Pancreas (tissue), 10 donors: ENCODE measurements around the gene GRIN3B. TPM values are rescaled to one million over a fixed set of nuclear protein-coding genes. Genes with fewer than 3 reads are reported as not detected.

Experiments
- ATAC-seq, 4 donors: fragments of 200-7000 bp; cut with Tn5 transposase; one replicate each; pipeline versions ENCODE4 v1.8.0 to v1.9.1; 2020; ENCODE audit warnings: mild to moderate bottlenecking in 4 of 4, moderate library complexity in 4 of 4
- DNase-seq, 6 donors: peaks; one replicate each; pipeline ENCODE4 v3.0.0-alpha.2; 2020
- FAIRE-seq: peaks from 2 replicates; lab custom pipeline; 2012; peaks lifted over from hg19 to GRCh38; lab: Jason Lieb, UNC
- H3K27ac ChIP-seq, 4 donors: fragments of 200-600 bp; sonication (generic); 1 replicate in 3 of 4; 2 replicates in 1 of 4; pipeline versions ENCODE4 v1.5.0 to v1.8.0; 2020
- H3K27me3 ChIP-seq, 4 donors: fragments of 200-600 bp; one replicate each; pipeline ENCODE4 v1.8.0; 2021
- H3K36me3 ChIP-seq, 3 donors: fragments of 200-600 bp; sonication (generic) in 1 of 3; one replicate each; pipeline versions ENCODE4 v1.5.0 to v1.8.0; 2020 to 2021
- H3K4me1 ChIP-seq, 3 donors: fragments of 200-600 bp; one replicate each; pipeline ENCODE4 v1.8.0; 2021
- H3K4me3 ChIP-seq, 4 donors: fragments of 200-600 bp; sonication (generic) in 2 of 4; one replicate each; pipeline versions ENCODE4 v1.5.0 to v1.8.0; 2020 to 2021
- H3K9me3 ChIP-seq, 4 donors: fragments of 200-600 bp; one replicate each; pipeline ENCODE4 v1.8.0; 2021
- WGBS, 2 donors: extraction: QIAGEN DNeasy Blood & Tissue Kit; methylation state at CpG; one replicate each; pipeline ENCODE4 v1.1.7; 2013; 5-methylcytosine and 5-hydroxymethylcytosine counted together
- intact Hi-C, 3 donors: fragments of 100-400 bp; cut with DNase I; formaldehyde crosslinking; loops; one replicate each; pipeline versions ENCODE4 v1.11.1 to v1.14.2; 2022
- polyA plus RNA-seq, 2 donors: library from polyadenylated mRNA; stranded (reverse); fragments of 200-250 nt; gene quantifications; one replicate each; pipeline ENCODE4 v1.2.3, GENCODE V29; 2013
- total RNA-seq, 6 donors: library from RNA; stranded (reverse); fragmentation: NEBNext Ultra II Directional in 4 of 6; extraction: Animal tissue kit (Norgen Biotek cat#: 25700) in 4 of 6; gene quantifications; one replicate each; pipeline versions ENCODE4 v1.2.1 to v1.2.4, GENCODE V29; 2021 to 2023
- TF ChIP-seq, protein P1 (sequence below), 4 donors: fragments of 200-600 bp; sonication (generic) in 3 of 4; IDR thresholded peaks; one replicate each; pipeline versions ENCODE4 v1.5.0 to v1.8.0; 2021; ENCODE audit warnings: antibody characterized with exemption in 4 of 4
- donor health status: healthy with polysubstance abuse.
- donor health status: DM: no; HTN: no; CAD: no; lungs with moderate emphysema.
- donor health status: DM: no; HTN: no; CAD: no.
- donor health status: control.
- donor health status: control.
- donor health status: Bipolar disorder and iron deficiency.
- donor health status: DM: yes; HTN: yes; CAD: no.
- donor health status: DM: no; HTN: no; CAD: no.
- donor health status: DM: no; HTN: no; CAD: no.
- donor health status: DM: yes; HTN: yes; CAD: no.

Gene GRIN3B
- total and polyA plus RNA-seq, 8 donors = 0.08 to 0.09 TPM; not detected in 6

DNA sequence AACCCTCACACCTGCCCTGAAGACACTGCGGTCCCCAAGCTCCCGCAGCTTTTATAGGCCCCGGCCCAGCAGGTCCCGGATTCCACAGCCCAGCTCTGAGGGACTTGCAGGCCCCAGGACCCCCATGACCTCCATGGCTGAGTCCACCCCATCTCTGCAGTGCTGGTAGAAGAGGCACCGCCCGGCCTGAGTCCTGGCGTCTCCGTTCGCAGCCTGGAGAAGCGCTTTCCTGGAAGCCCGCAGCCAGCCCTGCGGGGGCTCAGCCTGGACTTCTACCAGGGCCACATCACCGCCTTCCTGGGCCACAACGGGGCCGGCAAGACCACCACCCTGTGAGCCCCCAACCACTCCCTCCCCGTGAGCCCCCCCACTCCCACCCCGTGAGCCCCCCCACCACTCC, 48.9 kb downstream of the GRIN3B start:
- intact Hi-C loops = no loop called here
- DNase-seq = peak in 1 of 6 donors; percentile 59

DNA sequence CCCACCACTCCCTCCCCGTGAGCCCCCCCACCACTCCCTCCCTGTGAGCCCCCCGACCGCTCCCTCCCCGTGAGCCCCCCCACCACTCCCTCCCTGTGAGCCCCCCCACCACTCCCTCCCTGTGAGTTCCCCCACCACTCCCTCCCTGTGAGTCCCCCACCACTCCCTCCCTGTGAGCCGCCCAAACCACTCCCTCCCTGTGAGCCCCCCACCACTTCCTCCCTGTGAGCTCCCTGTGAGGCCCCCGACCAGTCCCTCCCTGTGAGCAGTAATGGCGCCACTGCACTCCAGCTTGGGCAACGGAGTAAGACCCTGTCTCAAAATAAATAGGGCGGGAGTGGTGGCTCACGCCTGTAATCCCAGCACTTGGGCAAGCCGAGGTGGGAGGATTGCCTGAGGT, 49.6 kb downstream of the GRIN3B start:
- H3K27me3 ChIP-seq = no peaks in the 10 kb centered on the region
- no peak overlapping the region for H3K4me3 ChIP-seq
- H3K27ac ChIP-seq = no peak overlapping the region
- intact Hi-C loops = no loop called here
- H3K4me1 ChIP-seq = no peaks in the 10 kb centered on the region
- TF ChIP-seq, protein P1, sequence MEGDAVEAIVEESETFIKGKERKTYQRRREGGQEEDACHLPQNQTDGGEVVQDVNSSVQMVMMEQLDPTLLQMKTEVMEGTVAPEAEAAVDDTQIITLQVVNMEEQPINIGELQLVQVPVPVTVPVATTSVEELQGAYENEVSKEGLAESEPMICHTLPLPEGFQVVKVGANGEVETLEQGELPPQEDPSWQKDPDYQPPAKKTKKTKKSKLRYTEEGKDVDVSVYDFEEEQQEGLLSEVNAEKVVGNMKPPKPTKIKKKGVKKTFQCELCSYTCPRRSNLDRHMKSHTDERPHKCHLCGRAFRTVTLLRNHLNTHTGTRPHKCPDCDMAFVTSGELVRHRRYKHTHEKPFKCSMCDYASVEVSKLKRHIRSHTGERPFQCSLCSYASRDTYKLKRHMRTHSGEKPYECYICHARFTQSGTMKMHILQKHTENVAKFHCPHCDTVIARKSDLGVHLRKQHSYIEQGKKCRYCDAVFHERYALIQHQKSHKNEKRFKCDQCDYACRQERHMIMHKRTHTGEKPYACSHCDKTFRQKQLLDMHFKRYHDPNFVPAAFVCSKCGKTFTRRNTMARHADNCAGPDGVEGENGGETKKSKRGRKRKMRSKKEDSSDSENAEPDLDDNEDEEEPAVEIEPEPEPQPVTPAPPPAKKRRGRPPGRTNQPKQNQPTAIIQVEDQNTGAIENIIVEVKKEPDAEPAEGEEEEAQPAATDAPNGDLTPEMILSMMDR (IDR thresholded peaks at IDR 0.05) = no peak
- WGBS, 2 donors = 76 to 83% methylated on average over 10 to 11 of the region's 11 CpGs
- ATAC-seq = no peak
- FAIRE-seq = no peak
- no peak for DNase-seq
- H3K9me3 ChIP-seq = no peaks in the 10 kb centered on the region
- no peaks in the 10 kb centered on the region for H3K36me3 ChIP-seq

More for the DNA sequence above, 48.9 kb downstream of the GRIN3B start:
- H3K4me1 ChIP-seq = no peaks in the 10 kb centered on the region
- H3K27ac ChIP-seq = no peak overlapping the region
- H3K4me3 ChIP-seq = no peak overlapping the region
- ATAC-seq (no peak), FAIRE-seq (no peak)
- no peaks in the 10 kb centered on the region for H3K27me3 ChIP-seq
- TF ChIP-seq, protein P1 (IDR thresholded peaks at IDR 0.05) = no peak
- no peaks in the 10 kb centered on the region for H3K36me3 ChIP-seq
- no peaks in the 10 kb centered on the region for H3K9me3 ChIP-seq
- 95 to 98% methylated on average over 13 to 17 of the region's 17 CpGs for WGBS, 2 donors

DNA sequence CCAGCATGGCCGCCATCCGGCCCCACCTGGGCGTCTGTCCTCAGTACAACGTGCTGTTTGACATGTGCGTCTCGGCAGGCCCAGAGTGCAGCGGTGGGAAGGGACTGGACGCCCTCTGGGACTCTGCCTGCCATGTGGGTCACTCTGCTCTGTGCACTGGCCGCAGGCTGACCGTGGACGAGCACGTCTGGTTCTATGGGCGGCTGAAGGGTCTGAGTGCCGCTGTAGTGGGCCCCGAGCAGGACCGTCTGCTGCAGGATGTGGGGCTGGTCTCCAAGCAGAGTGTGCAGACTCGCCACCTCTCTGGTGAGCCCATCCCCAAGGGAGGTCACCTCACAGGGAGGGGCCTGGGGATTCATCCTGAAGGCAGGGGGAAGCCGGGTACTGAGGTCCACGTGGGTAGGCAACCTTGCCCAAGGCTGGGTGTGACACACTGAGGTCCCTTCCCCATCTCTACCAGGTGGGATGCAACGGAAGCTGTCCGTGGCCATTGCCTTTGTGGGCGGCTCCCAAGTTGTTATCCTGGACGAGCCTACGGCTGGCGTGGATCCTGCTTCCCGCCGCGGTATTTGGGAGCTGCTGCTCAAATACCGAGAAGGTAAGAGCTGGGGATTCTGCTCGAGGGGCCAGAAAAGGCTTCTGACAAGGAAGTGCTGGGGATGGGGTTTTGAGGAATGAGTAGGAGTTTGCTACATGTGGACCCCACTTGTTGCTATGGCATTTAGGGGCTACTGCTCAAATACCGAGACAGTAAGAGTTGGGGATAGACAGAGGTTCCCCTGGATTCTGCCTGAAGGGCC, 51.0 kb downstream of the GRIN3B start:
- Histone ChIP-seq H3K36me3 (no peaks in the 10 kb centered on the region), H3K27me3 (no peaks in the 10 kb centered on the region), H3K9me3 (no peaks in the 10 kb centered on the region), H3K4me1 (no peaks in the 10 kb centered on the region), H3K4me3 (no peak overlapping the region), H3K27ac (no peak overlapping the region)
- ATAC-seq (no peak), FAIRE-seq (no peak), DNase-seq (peak in 1 of 6 donors; percentile 69)
- intact Hi-C loops = no loop called here
- TF ChIP-seq, protein P1 (IDR thresholded peaks at IDR 0.05) = no peak
- WGBS, 2 donors = 93 to 95% methylated on average over 29 to 31 of the region's 31 CpGs

DNA sequence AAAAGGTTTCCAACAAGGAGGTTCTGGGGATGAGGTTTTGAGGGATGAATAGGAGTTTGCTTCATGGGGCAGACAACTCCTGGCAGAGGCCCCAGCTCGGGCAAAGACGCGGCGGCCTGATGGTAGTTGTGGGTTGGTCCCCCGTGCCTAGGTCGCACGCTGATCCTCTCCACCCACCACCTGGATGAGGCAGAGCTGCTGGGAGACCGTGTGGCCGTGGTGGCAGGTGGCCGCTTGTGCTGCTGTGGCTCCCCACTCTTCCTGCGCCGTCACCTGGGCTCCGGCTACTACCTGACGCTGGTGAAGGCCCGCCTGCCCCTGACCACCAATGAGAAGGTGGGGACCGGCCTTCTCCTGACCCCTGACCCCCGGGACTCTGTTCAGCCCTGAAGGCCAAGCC, 51.6 kb downstream of the GRIN3B start:
- 93% methylated on average over 17 of the region's 17 CpGs for WGBS, 2 donors
- Histone ChIP-seq H3K9me3 (no peaks in the 10 kb centered on the region), H3K4me3 (no peak overlapping the region), H3K27ac (no peak overlapping the region), H3K27me3 (no peaks in the 10 kb centered on the region), H3K36me3 (no peaks in the 10 kb centered on the region), H3K4me1 (no peaks in the 10 kb centered on the region)
- no peak for DNase-seq
- intact Hi-C loops = no loop called here
- ATAC-seq = no peak
- no peak for FAIRE-seq
- TF ChIP-seq, protein P1 (IDR thresholded peaks at IDR 0.05) = no peak

DNA sequence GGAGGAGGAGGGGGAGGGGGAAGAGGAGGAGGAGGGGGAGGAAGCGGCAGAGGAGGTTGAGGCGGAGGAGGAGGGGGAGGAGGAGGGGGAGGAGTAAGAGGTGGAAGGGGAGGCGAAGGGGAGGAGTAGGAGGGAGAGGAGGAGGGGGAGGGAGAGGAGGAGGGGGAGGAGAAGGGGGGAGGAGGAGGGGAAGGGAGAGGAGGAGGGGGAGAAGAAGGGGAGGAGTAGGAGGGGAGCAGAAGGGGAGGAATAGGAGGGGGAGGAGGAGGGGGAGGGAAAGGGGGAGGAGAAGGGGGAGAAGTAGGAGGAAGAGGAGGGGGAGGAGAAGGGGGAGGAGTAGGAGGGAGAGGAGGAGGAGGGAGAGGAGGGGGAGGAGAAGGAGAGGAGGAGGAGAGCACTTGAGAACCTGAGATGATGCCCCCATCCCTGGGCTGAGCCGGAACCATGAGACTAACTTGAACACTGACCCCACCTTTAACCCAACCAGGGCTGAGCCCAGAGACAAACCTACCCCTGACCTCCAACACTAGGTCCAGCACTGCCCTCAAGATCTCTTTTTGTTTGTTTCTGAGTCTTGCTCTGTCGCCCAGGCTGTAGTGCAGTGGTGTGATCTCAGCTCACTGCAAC, 52.2 kb downstream of the GRIN3B start:
- Histone ChIP-seq H3K27ac (no peak overlapping the region), H3K9me3 (no peaks in the 10 kb centered on the region), H3K27me3 (no peaks in the 10 kb centered on the region), H3K4me1 (no peaks in the 10 kb centered on the region), H3K36me3 (no peaks in the 10 kb centered on the region), H3K4me3 (no peak overlapping the region)
- TF ChIP-seq, protein P1 (IDR thresholded peaks at IDR 0.05) = no peak
- DNase-seq (no peak), ATAC-seq (no peak), FAIRE-seq (no peak)
- WGBS, 2 donors = 96 to 97% methylated on average over 3 to 5 of the region's 5 CpGs
- intact Hi-C loops = no loop called here
